NCI-H1694 (cell line): Measurements from ENCODE around the gene DBR1.

Experiments used
- DNase-seq: peaks from one replicate; lab custom pipeline; 2025; lab: John Stamatoyannopoulos, UW

The DBR1 gene, protein sequence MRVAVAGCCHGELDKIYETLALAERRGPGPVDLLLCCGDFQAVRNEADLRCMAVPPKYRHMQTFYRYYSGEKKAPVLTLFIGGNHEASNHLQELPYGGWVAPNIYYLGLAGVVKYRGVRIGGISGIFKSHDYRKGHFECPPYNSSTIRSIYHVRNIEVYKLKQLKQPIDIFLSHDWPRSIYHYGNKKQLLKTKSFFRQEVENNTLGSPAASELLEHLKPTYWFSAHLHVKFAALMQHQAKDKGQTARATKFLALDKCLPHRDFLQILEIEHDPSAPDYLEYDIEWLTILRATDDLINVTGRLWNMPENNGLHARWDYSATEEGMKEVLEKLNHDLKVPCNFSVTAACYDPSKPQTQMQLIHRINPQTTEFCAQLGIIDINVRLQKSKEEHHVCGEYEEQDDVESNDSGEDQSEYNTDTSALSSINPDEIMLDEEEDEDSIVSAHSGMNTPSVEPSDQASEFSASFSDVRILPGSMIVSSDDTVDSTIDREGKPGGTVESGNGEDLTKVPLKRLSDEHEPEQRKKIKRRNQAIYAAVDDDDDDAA

DNA sequence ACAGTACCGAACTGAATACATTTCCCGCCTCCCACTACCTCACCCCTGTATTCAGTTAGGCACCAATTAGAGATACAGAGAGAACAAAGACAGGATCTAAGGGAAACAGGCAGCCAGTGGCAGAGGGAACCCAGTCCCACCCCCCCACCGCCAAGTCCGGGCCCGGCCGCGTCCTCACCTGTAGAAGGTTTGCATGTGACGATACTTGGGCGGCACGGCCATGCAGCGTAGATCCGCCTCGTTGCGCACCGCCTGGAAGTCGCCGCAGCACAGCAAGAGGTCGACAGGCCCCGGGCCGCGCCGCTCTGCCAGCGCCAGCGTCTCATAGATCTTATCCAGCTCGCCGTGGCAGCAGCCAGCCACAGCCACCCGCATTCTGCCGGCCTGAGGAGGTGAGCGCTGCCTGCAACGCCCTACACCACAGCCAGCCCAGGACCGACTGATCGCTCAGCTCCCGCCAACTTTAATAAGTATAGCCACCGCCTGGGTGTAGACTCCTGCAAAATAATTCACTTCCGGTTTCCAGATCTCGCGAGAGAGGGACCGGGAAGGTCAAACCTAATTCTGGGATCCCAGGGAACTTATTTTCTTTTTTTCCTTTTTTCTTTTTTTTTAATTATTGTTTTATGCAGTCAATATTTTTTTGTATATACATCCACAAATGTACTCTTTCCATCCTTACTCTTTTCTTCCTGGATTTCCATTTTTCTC, at the start of gene DBR1:
TSS of gene DBR1 (minus strand) at position 501 of the 711 bp plus-strand sequence. CDS start at position 375, 126 bp downstream.
- DNase-seq = peak; percentile 74

DNA sequence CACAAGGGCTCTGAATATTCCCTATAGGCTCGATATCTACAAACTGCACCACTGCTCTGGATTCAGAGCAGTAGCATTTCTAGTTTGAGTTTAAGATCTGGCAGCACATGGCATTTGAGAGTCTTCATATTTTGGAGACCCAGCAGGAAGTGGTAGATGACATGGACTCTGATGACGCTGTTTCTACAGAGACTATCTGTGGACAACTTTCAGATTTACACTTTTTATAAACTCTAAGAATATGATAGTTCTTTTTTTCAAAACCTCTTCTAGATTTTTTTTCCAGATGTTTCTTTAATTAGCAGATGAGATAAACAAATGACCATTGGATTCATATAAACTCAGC, 48.2 kb upstream of the DBR1 start:
- DNase-seq = no peak

DNA sequence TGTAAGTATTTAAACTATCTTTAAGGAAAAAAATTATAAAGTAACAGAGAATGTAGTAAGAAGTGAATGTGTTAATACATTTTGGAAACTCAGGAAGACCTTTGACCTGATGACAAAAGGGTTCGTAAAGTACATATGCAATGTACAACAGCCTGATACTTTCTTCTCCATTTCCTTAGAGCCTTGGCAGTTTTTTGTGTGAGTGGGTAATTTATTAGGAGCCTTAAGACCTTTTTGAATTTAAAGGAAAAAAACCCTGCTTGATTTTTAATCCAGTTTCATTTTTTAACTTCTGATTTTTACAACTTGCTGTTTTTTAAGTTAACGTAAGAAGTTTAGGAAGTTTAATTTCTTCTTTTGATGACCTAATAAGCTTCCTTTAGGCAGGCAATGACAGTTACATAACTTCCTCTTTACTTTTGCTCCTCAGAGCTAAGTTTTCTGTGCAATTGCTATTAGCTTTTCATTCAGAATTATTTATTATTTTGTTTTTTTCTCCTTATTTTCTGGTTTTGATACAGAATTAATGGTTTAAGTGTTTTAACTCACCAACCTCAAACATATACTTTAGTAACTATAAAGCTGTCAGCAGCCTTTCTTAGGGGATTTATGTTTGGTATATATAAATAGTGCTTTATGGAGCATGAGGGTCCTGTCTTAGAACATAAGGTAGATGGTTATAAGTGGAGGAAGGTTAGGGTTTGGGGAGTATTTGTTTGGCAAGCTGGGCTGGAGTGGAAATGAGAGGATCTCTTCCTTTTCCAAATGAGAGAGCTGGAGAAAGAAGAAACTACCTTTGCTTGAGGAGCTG, 47.6 kb upstream of the DBR1 start:
- DNase-seq = no peak

DNA sequence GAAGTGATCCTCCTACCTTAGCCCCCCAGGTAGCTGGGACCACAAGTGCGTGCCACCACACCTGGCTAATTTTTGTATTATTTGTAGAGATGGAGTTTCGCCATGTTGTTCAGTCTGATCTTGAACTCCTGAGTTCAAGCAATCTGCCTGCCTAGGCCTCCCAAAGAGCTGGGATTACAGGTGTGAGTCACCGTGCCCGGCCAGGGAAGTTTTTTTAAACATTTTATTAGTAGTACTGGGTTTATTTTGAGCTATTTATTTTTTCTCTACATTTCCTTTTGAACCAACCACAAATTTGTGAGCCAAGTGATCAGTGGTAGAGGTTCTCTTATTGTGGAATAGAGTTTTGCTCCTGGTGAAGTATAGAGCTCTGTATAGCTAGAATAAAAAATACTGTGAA, 46.1 kb upstream of the DBR1 start:
- DNase-seq = no peak

DNA sequence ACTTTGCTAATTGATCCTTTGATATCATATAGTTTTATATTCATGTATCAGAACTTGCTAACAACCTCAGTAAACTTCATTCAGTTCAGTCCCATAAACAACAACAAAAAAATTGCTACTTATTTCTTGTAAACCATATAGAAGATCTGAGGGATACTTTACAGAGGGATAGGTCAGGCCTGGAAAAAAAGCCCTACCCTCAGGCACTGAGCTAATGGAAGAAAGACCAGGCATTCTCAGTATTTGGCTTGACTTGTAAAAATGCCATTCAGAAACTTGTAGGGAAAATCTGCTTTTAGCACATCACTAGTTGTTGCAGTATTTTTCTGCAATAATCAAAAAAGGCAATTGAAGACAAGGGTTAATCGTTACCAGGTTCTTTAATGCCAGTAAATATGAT, 45.5 kb upstream of the DBR1 start:
- no peak for DNase-seq

DNA sequence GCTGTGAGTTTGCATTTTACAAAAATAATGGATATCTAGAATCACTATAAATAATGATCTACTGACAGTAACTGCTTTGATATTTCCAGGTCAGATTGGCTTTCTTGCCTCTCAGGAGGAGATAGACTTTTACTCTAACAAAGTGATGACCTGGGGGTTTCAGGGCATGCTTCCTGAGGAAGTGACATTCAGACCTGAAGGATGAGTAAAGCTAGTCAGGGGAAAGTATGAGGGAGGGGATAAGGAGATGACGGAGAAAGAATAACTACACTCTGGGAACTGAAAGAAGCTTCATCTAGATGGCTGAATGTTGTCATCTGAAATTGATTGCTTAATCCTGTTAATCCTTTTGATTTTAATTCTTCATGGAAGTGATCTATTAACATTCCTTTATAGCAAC, 44.5 kb upstream of the DBR1 start:
- no peak for DNase-seq

DNA sequence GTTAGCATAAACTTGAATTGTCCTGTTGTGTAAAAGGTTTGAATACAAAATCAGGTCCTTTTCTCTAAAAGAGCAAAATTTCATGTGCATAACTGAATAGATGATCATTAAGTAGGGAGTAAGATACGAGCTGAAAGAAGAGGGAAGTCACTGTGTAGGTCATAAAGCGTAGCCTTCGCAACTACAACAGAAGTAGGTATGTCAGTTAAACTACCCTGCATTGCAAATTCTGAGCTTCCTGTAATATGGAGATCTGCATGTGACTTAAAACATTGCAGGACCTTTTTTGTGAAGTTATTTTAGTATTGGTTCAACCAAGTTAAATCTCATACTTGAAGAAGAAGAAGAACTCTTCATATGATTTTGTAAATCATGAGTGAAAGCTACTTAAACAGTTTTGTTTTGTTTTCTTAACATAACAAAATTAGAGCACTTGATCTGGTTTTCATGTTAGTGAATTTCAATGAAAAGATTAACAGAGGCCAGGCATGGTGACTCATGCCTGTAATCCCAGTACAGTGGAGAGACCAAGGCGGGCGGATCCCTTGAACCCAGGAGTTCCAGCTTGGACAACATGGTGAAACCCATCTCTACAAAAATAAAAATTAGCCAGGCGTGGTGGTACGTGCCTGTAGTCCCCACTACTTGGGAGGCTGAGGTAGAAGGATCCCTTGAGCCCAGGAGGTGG, 38.8 kb upstream of the DBR1 start:
- DNase-seq = no peak

DNA sequence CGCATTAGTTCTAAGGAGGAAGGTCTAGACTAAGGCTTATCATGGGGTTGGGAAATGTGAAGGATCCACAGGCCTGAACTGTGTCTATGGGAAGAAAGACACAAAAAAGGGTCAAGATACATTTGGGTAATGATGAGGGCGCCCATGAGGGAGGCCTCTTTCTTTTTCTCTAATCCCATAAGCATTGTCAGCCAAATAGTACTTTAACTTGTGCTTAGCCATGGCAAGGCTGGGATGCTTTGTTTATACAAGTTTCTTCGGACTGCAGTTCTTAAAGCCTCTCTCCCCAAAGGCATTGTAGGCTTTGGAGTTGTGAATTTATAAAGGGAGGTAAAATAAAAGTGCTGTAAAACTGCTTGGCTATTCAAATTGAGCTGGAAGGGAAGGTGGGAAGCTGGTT, 35.8 kb upstream of the DBR1 start:
- DNase-seq = no peak

DNA sequence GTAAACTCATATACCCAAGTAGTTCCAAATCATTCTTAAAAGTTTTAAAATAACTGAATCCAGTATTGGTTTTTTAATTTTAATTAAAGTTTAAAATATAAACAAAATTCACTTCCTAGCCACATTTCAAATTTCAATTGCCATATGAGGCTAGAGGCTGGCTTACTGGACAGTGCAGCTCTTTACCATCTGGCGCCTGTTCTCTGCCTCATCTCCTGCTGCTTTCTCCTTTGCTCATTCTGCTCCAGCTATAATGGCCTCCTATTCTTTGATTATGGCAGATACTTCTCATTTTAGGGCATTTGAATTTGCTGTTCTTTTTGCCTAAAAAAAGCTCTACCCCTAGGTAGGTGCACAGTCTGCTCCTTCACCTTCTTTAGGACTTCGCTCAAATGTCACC, 31.5 kb upstream of the DBR1 start:
- DNase-seq = no peak

DNA sequence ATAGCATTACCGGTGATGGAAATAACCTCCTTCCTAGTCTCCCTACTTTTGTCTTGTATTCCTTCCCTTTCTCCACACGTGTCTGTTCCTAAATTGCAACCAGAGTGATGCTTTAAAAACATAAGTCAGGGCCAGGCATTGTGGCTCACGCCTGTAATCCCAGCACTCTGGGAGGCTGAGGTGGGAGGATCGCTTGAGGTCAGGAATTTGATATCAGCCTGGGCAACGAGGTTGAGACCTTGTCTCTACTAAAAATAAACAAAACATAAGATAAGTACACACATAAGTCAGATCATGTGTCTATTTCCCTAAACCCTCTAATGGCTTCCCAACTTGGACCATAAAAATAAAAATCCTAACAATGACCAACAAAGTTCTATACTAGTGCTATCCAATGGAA, 30.8 kb upstream of the DBR1 start:
- no peak for DNase-seq

DNA sequence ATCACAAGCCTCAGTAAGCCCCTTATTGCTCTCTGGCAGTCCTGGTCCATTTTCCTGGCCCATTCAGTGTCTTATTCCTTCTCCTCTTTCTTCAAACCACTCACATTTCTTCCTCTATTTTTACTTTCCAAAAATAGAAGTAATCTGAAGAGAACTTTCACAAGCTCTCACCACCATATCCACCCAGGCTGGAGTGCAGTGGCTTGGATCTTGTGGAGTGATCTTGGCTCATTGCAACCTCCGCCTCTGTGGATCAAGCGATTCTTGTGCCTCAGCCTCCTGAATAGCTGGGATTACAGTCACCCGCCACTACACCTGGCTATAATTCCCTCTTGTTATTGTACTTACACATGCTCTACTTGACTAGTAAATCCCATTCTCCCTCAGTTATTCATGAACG, 29.2 kb upstream of the DBR1 start:
- no peak for DNase-seq

DNA sequence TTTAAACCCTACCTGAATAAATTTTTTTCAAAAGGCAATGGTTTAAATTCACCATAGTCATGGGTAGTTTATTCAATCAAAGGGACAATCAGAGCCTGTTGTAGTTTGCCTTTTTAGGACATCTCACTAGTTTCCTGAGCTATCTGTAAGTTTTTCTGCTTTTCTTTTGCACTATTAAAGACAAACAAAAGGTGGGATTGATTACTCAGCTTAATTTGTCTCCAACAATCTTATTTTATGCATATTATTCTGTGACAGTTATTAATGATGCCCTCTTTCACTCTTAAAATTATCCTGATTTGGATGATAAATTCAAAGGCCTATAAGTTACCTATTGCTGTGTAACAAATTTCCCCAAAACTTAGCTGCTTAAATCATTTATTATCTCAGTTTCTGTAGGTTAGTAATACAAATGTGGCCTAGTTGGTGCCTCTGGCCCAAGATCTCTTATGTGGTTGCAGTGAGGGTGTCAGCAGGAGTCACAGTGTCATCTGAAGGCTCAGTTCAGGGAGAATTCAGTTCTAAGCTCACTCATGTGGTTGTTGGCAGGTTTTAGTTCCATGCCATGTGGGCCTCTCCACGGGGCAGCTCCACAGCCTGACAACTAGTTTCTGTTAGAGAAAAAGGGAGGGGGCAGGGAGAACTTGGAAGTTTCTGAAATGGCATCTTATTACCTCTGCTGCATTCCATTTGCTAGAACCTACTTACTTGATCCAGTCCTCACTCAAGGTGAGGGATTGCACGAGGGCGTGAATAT, 28.4 kb upstream of the DBR1 start:
- no peak for DNase-seq

DNA sequence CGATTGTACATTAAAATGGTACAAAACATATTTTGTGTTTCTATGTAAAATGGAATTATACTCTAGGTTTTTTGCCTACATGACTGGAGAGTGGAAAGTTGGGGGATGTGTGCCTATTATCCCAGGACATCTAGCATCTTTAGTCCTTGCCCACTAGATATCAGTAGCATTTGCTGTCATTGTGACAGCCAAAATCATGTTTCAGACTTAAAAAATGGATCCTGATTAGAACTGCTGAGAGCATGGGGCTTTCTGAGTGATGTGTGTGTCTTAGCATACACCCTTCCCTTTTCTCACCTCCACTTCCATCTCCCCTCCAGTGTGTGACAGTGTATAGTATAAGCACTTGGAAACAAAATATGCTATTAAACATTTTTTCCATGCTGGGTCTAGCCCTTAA, 25.7 kb upstream of the DBR1 start:
- no peak for DNase-seq

DNA sequence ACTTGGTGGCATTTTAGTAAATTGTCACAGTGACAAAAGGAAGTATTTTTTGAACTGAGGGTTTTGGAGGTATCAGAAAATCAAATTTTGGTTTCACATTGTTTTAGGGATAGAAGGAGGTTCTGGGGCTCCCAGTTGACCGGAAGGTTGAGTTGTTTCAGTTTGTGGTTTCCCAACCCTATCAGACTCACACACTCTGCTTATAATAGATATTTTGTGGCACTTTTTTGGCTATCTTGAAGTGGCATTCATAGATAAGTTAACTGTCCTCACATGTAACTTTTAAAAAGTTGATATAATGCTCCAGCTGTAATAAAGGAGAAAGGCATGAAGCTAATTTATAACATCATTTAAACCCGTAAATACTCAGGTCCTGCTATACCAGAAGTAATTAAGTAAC, 25.1 kb upstream of the DBR1 start:
- no peak for DNase-seq

DNA sequence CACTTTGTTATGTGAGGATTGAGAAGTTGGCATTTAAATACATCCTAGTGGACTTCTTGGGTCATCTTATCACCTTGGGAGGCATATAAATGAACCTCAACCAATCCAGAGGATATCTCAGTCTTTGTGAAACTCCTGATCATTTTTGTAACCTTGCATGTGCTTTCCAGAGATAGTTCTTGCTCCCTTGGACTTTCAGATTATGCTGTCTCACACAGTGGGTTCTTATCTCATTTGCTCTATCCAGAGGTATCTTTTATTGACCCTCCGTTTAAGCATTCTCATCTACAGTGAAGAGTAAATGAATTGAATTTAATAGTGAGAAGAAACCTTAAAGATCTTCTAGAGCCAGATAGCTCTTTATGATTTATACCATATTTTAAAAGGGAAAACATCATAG, 22.8 kb upstream of the DBR1 start:
- DNase-seq = no peak

DNA sequence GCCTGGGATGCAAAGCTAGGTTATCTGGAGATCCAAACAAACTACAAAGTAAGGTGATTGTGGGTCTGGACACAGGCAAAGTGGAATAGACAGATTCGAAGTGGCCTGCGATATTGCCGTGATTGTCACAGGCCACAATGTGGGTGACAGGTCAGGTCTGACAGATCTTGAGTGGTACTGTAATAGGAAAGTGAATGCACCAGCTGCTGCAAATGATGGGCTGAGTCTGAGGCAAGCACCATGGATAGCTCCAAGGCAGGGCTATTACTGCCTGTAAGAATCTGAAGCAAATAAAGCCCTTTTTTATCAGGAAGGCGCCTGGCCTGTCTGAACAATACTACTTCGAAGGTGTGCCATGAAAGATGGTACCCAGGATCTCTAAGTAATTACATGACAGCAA, 22.3 kb upstream of the DBR1 start:
- no peak for DNase-seq

DNA sequence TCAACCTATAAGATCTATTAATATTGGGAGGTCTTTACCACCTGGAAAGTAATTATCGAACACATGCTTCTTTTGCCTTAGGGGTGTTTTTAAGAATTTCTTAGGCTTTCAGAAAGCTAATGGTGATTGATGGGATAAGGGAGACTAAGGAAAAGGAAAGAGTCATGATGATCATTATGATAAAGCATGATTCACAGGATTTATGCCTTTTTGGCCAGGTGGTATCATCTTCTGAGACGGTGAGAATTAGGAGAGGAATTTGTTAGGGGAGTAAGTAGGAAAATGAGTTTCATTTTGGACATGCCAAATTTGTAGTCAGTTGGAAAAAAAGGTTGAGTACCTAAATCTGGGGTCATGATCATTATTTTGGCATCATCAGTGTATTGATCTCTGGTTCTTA, 21.3 kb upstream of the DBR1 start:
- no peak for DNase-seq

DNA sequence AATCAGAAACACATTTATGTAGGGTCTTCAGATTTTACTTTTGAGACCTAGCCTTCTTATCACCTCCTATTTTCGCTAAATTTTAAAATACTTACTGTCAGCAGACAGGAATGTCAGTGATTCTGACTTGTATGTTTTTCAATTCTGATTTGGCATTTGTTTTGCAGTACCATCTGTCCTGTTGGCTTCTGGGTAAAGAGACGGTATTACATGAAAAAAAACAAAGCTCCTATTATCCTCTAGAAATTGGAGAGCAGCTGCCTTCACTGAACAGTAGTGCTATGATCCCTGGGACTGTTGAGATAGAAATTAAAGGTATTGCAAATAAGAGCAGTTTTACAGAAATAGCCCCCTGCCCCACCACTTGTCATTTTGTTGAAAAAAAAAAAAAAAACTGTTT, 20.8 kb upstream of the DBR1 start:
- DNase-seq = peak; percentile 81

DNA sequence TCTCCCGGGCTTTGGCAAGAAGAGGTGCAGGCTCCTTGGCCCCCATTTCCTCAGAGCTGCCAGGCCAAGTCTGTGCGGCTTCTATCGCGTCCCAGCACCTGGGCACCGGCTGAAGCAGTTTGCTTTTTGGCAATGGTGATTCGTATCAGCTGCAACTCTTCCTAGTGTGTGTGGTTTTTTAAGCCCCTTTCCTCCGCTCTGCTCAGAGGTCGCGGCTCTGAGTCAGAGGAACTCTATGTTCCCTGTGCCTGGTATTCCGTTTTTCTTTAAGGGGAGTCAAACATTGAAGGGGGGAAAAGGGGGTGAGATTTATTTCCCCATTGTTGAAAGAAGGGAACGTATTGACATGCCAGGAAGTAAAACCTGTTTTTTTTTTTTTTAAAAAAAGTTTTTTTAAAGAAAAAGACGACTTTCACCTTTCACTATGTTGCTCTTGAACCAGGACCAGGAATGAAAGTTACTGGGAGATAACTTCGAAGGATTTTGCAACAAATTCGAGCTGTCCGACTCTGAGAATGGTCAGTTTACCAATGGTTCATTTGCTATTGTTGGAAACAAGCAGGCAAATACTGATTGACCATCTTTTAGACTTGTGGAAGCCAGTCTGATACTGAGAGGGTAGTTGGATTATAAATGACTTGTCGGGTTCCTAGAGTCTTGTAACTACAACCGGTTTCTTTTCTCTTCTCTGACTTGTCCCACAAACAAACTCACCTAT, 13.5 kb upstream of the DBR1 start:
- peak; percentile 37 for DNase-seq

DNA sequence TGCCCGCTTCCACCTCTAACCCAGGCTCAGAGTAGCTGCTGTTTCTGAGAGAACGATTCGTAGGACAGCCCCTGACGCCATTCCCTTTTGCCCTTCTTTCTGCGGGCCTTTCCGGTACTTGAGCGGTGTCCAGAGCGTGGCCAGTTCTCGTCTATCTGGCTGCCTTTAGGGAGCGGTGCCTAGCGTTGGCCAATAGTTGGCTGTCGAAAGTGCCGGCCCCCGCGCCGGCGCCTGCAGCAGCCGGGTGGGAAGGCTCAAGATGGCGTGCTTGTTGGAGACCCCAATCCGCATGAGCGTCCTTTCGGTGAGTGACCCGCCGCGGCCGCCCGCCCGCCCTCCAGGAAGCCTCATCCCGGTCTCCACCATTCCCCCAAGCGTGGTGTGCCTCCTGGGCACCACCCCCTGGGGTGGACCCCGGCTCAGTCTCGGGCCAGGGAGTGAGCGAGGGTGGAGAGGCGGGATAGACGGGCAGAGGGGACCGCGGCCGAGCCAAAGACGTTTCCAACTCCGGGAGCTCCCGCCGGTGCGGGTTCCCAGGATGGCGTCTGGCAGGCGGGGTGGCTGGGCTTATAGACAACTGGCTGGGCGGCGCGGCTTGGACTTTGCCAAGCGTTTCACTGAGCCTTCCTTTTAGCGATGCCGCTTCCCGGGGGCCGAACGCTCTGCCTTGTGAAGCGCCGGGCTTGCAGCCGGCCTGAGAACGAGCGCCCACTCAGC, 12.7 kb upstream of the DBR1 start, which contains the start of gene ARMC8:
TSS of gene ARMC8 (plus strand) at position 6 of the 717 bp plus-strand sequence. CDS start at position 260, 254 bp downstream.
- peak; percentile 37 for DNase-seq
